Measurements from ENCODE around the gene MOB3B. TPM values are rescaled to one million over a fixed set of nuclear protein-coding genes. Genes with fewer than 3 reads are reported as not detected.

Gene MOB3B
- total RNA-seq, 1 experiment from 2014 or later: 0.03 TPM

GRCh38 chr9:27359763-27360162 lies 169.9 kb downstream of the MOB3B start:
- POLR2A ChIA-PET: no interaction called here
- no peaks in the 10 kb centered on the region for H3K9me3 ChIP-seq (ENCODE audit: control insufficient read depth, insufficient read depth, low read depth, low read length)
- BruUV-seq (replicated peaks): no TSS peak
- DNase-seq (ENCODE audit: low read depth, low spot score) (no peak), ATAC-seq (no peak)
- no peaks in the 10 kb centered on the region for H3K36me3 ChIP-seq (ENCODE audit: control insufficient read depth, insufficient read depth, low read length)
- no peak overlapping the region for H3K4me3 ChIP-seq (ENCODE audit: low read depth in 2 of 2, low read length in 2 of 2)
- H3K27ac ChIP-seq (ENCODE audit: low read length): no peak overlapping the region
- TF ChIP-seq TCF7L2 (IDR thresholded peaks at IDR 0.05; ENCODE audit: low read depth, low read length) (no peak), SIN3A (IDR thresholded peaks at IDR 0.05; ENCODE audit: borderline replicate concordance, insufficient read depth, low read depth, low read length) (no peak), POLR2AphosphoS5 (IDR thresholded peaks at IDR 0.05; ENCODE audit: low read depth, low read length) (no peak)
- TF ChIP-seq, protein P1, sequence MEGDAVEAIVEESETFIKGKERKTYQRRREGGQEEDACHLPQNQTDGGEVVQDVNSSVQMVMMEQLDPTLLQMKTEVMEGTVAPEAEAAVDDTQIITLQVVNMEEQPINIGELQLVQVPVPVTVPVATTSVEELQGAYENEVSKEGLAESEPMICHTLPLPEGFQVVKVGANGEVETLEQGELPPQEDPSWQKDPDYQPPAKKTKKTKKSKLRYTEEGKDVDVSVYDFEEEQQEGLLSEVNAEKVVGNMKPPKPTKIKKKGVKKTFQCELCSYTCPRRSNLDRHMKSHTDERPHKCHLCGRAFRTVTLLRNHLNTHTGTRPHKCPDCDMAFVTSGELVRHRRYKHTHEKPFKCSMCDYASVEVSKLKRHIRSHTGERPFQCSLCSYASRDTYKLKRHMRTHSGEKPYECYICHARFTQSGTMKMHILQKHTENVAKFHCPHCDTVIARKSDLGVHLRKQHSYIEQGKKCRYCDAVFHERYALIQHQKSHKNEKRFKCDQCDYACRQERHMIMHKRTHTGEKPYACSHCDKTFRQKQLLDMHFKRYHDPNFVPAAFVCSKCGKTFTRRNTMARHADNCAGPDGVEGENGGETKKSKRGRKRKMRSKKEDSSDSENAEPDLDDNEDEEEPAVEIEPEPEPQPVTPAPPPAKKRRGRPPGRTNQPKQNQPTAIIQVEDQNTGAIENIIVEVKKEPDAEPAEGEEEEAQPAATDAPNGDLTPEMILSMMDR (IDR thresholded peaks at IDR 0.05): no peak
- TF ChIP-seq, protein P2, sequence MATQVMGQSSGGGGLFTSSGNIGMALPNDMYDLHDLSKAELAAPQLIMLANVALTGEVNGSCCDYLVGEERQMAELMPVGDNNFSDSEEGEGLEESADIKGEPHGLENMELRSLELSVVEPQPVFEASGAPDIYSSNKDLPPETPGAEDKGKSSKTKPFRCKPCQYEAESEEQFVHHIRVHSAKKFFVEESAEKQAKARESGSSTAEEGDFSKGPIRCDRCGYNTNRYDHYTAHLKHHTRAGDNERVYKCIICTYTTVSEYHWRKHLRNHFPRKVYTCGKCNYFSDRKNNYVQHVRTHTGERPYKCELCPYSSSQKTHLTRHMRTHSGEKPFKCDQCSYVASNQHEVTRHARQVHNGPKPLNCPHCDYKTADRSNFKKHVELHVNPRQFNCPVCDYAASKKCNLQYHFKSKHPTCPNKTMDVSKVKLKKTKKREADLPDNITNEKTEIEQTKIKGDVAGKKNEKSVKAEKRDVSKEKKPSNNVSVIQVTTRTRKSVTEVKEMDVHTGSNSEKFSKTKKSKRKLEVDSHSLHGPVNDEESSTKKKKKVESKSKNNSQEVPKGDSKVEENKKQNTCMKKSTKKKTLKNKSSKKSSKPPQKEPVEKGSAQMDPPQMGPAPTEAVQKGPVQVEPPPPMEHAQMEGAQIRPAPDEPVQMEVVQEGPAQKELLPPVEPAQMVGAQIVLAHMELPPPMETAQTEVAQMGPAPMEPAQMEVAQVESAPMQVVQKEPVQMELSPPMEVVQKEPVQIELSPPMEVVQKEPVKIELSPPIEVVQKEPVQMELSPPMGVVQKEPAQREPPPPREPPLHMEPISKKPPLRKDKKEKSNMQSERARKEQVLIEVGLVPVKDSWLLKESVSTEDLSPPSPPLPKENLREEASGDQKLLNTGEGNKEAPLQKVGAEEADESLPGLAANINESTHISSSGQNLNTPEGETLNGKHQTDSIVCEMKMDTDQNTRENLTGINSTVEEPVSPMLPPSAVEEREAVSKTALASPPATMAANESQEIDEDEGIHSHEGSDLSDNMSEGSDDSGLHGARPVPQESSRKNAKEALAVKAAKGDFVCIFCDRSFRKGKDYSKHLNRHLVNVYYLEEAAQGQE (IDR thresholded peaks at IDR 0.05; ENCODE audit: insufficient read depth in 1 of 2, low read depth in 2 of 2, low read length in 1 of 2): no peak
- H3K4me1 ChIP-seq (ENCODE audit: control insufficient read depth, insufficient read depth, low read length): no peaks in the 10 kb centered on the region
- CTCF ChIA-PET: no interaction called here
- no peaks in the 10 kb centered on the region for H3K27me3 ChIP-seq (ENCODE audit: control insufficient read depth, insufficient read depth, low read length)
- in situ Hi-C loops (cut with HindIII; ENCODE audit: low pct_unique_long_range_greater_than_20kb, low sequenced_read_pairs) (no loop called here), intact Hi-C loops (cut with micrococcal nuclease; ENCODE audit: unreplicated experiment) (no loop called here)

DNA sequence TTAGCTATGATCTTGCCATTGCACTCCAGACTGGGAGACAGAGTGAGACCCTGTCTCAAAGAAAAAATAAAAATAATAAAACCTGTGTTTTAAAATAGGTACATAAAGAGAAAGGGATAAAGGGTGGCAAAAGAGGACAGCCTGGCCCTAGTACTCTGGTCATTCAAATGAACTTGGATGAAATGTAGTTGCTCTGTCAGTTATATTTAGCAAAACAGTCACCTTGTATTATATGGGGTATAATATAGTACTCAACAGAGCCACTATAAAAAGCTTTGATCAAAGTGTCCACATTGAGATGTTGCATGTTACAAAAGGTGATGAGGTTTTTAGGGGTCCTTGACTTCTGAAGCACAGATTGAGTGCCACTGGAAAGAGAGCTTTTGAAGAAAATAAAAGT lies 171.6 kb downstream of the MOB3B start:
- in situ Hi-C loops (cut with HindIII; ENCODE audit: low pct_unique_long_range_greater_than_20kb, low sequenced_read_pairs) (no loop called here), intact Hi-C loops (cut with micrococcal nuclease; ENCODE audit: unreplicated experiment) (no loop called here)
- H3K9me3 ChIP-seq (ENCODE audit: control insufficient read depth, insufficient read depth, low read depth, low read length): no peaks in the 10 kb centered on the region
- ATAC-seq: no peak
- ChIA-PET CTCF (no interaction called here), POLR2A (no interaction called here)
- no TSS peak for BruUV-seq (replicated peaks)
- TF ChIP-seq POLR2AphosphoS5 (IDR thresholded peaks at IDR 0.05; ENCODE audit: low read depth, low read length): no peak
- TF ChIP-seq, protein P1 (IDR thresholded peaks at IDR 0.05): no peak
- no peak for TF ChIP-seq SIN3A (IDR thresholded peaks at IDR 0.05; ENCODE audit: borderline replicate concordance, insufficient read depth, low read depth, low read length)
- no peak for TF ChIP-seq TCF7L2 (IDR thresholded peaks at IDR 0.05; ENCODE audit: low read depth, low read length)
- TF ChIP-seq, protein P2 (IDR thresholded peaks at IDR 0.05; ENCODE audit: insufficient read depth in 1 of 2, low read depth in 2 of 2, low read length in 1 of 2): no peak
- no peak overlapping the region for H3K4me3 ChIP-seq (ENCODE audit: low read depth in 2 of 2, low read length in 2 of 2)
- H3K27me3 ChIP-seq (ENCODE audit: control insufficient read depth, insufficient read depth, low read length): no peaks in the 10 kb centered on the region
- no peaks in the 10 kb centered on the region for H3K4me1 ChIP-seq (ENCODE audit: control insufficient read depth, insufficient read depth, low read length)
- no peak overlapping the region for H3K27ac ChIP-seq (ENCODE audit: low read length)
- no peaks in the 10 kb centered on the region for H3K36me3 ChIP-seq (ENCODE audit: control insufficient read depth, insufficient read depth, low read length)
- DNase-seq (ENCODE audit: low read depth, low spot score): no peak

Measured in Panc1 (cell line).